ENCODE measurements around the gene RRP12.
"Not testable (repeated sequence)": the region's sequence is repeated elsewhere in the genome, so short reads cannot be mapped to it uniquely, and the experiment has no call there.

The RRP12 gene

GRCh38 chr10:97400665-97401454 is at the start of gene RRP12:
RRP12 (minus strand) TSS chr10:97401340; CDS start chr10:97401231, 109 bp downstream.
- peak; percentile 82 for DNase-seq (ENCODE audit: low read depth, low spot score)

GRCh38 chr10:97450828-97451227 is 49.7 kb upstream of the RRP12 start:
- no peak for DNase-seq (ENCODE audit: low read depth, low spot score)

GRCh38 chr10:97445722-97446639 is 44.8 kb upstream of the RRP12 start, which contains the start of the genes EXOSC1 and ZDHHC16:
EXOSC1 (minus strand) TSS chr10:97446006; CDS start chr10:97445985, 21 bp downstream.
ZDHHC16 (plus strand) TSS chr10:97446175; CDS start chr10:97451676, 5,501 bp downstream.
- DNase-seq (ENCODE audit: low read depth, low spot score): peak; percentile 81

- no peak for DNase-seq (ENCODE audit: low read depth, low spot score)
These were observed 44.2 kb upstream of the RRP12 start for GRCh38 chr10:97445357-97445721.

GRCh38 chr10:97444212-97444611 is 43.1 kb upstream of the RRP12 start:
- DNase-seq (ENCODE audit: low read depth, low spot score): no peak

- no peak for DNase-seq (ENCODE audit: low read depth, low spot score)
These were observed 41.1 kb upstream of the RRP12 start for GRCh38 chr10:97442277-97442676.

GRCh38 chr10:97435211-97435610 is 34.1 kb upstream of the RRP12 start:
- no peak for DNase-seq (ENCODE audit: low read depth, low spot score)

GRCh38 chr10:97434557-97434956 is 33.4 kb upstream of the RRP12 start:
- DNase-seq (ENCODE audit: low read depth, low spot score): no peak

- DNase-seq (ENCODE audit: low read depth, low spot score): no peak
These were observed 32.9 kb upstream of the RRP12 start for GRCh38 chr10:97434055-97434454.

- no peak for DNase-seq (ENCODE audit: low read depth, low spot score)
These were observed 27.4 kb upstream of the RRP12 start for GRCh38 chr10:97428572-97428981.

- DNase-seq (ENCODE audit: low read depth, low spot score): no peak
These were observed 26.5 kb upstream of the RRP12 start for GRCh38 chr10:97427571-97428179.

GRCh38 chr10:97426776-97427570 is 25.8 kb upstream of the RRP12 start:
- no peak for DNase-seq (ENCODE audit: low read depth, low spot score)

- DNase-seq (ENCODE audit: low read depth, low spot score): peak; percentile 95
These were observed 25.0 kb upstream of the RRP12 start, which contains the start of gene PGAM1 for GRCh38 chr10:97425964-97426775. PGAM1 (plus strand) TSS chr10:97426191; CDS start chr10:97426308, 117 bp downstream.

- not testable (repeated sequence) for DNase-seq (ENCODE audit: low read depth, low spot score)
These were observed 22.6 kb upstream of the RRP12 start for GRCh38 chr10:97423757-97424098.

- DNase-seq (ENCODE audit: low read depth, low spot score): no peak
These were observed 15.4 kb upstream of the RRP12 start for GRCh38 chr10:97416565-97416964.

- no peak for DNase-seq (ENCODE audit: low read depth, low spot score)
These were observed 11.8 kb upstream of the RRP12 start for GRCh38 chr10:97412891-97413304.

GRCh38 chr10:97411406-97411805 is 10.3 kb upstream of the RRP12 start:
- DNase-seq (ENCODE audit: low read depth, low spot score): no peak

- no peak for DNase-seq (ENCODE audit: low read depth, low spot score)
These were observed 7.4 kb upstream of the RRP12 start for GRCh38 chr10:97408496-97408992.

GRCh38 chr10:97407952-97408248 is 6.8 kb upstream of the RRP12 start:
- DNase-seq (ENCODE audit: low read depth, low spot score): no peak

Measured in brain pericyte (primary cell).